Muscle of leg (tissue), 11 donors: ENCODE results near the gene NTF4. TPM values are rescaled to one million over a fixed set of nuclear protein-coding genes. Genes with fewer than 3 reads are reported as not detected.
"Not testable (repeated sequence)": the region's sequence is repeated elsewhere in the genome, so short reads cannot be mapped to it uniquely, and the experiment has no call there.

ENCODE experiments used
- DNase-seq: peaks from one replicate; pipeline ENCODE4 v3.0.0; 2013
- H3K27ac ChIP-seq: one replicate; pipeline ENCODE4 v1.5.1; 2013; ENCODE audit warnings: mild to moderate bottlenecking, low read length, control low read depth
- H3K27me3 ChIP-seq: one replicate; pipeline ENCODE4 v1.6.1; 2013; ENCODE audit warnings: low read length; ENCODE audit not compliant: control insufficient read depth, insufficient read depth
- H3K36me3 ChIP-seq: one replicate; pipeline ENCODE4 v1.6.1; 2013; ENCODE audit warnings: low read length; ENCODE audit not compliant: control insufficient read depth, insufficient read depth
- H3K4me1 ChIP-seq: one replicate; pipeline ENCODE4 v1.6.1; 2013; ENCODE audit warnings: low read length; ENCODE audit not compliant: control insufficient read depth, insufficient read depth
- H3K4me3 ChIP-seq: one replicate; pipeline ENCODE4 v1.5.1; 2013; ENCODE audit warnings: low read length, control low read depth
- H3K9me3 ChIP-seq: replicated peaks from 2 replicates; pipeline ENCODE4 v1.6.1; 2013; ENCODE audit warnings: low read depth, low read length; ENCODE audit not compliant: control insufficient read depth
- WGBS: methylation state at CpG from one replicate; pipeline ENCODE4 v1.1.5; 2013; ENCODE audit warnings: missing lambda C conversion rate; ENCODE audit not compliant: insufficient coverage; 5-methylcytosine and 5-hydroxymethylcytosine counted together
- polyA plus RNA-seq, 8 donors: library from polyadenylated mRNA; unstranded; fragments of 120-200 nt; gene quantifications; one replicate each; pipeline versions ENCODE4 v1.2.1 to v1.2.3, GENCODE V29; 2013; ENCODE audit warnings: inconsistent platforms in 1 of 8, low replicate concordance in 1 of 8; ENCODE audit not compliant: insufficient read length in 8 of 8, insufficient read depth in 1 of 8
- total RNA-seq: library from RNA; stranded (reverse); fragments of 120-200 nt; gene quantifications from one replicate; pipeline ENCODE4 v1.2.4, GENCODE V29; 2013

NTF4 gene
- total and polyA plus RNA-seq, 9 donors: 1.6 to 5.2 (median 3.5) TPM

- Histone ChIP-seq H3K4me3 (peak overlapping the region; percentile 51), H3K27me3 (peaks cover 72% of the 10 kb centered on the region), H3K4me1 (peaks cover 22% of the 10 kb centered on the region)
- not testable (repeated sequence) for H3K27ac ChIP-seq, H3K36me3 ChIP-seq, DNase-seq, H3K9me3 ChIP-seq
- WGBS: 6% methylated on average over 13 of the region's 34 CpGs
Observed at GRCh38 chr19:49056902-49057596, 7.6 kb downstream of the NTF4 start.

- no peak overlapping the region for H3K27ac ChIP-seq
- H3K36me3 ChIP-seq: no peaks in the 10 kb centered on the region
- WGBS: under 1% methylated on average over 53 of the region's 63 CpGs
- peak; percentile 54 for DNase-seq
- H3K4me1 ChIP-seq: peaks cover 22% of the 10 kb centered on the region
- peak overlapping the region; percentile 51 for H3K4me3 ChIP-seq
- H3K9me3 ChIP-seq: no peaks in the 10 kb centered on the region
- peaks cover 68% of the 10 kb centered on the region for H3K27me3 ChIP-seq
Observed at GRCh38 chr19:49056101-49056901, 8.3 kb downstream of the NTF4 start.

- not testable (repeated sequence) for H3K27ac ChIP-seq, H3K36me3 ChIP-seq
- WGBS: 80% methylated on average over 15 of the region's 24 CpGs
Observed at GRCh38 chr19:49050376-49051033, 14.1 kb downstream of the NTF4 start.

GRCh38 chr19:49049834-49050233, 14.8 kb downstream of the NTF4 start:
- no CpG with 5 or more reads among the region's 4 CpGs for whole genome bisulfite sequencing
- H3K4me3 ChIP-seq, H3K27ac ChIP-seq, H3K27me3 ChIP-seq, H3K36me3 ChIP-seq, DNase-seq, H3K4me1 ChIP-seq, H3K9me3 ChIP-seq: not testable (repeated sequence)

More at GRCh38 chr19:49050376-49051033, 14.1 kb downstream of the NTF4 start:
- not testable (repeated sequence) for DNase-seq, H3K9me3 ChIP-seq, H3K4me1 ChIP-seq, H3K4me3 ChIP-seq
- peaks cover 15% of the 10 kb centered on the region for H3K27me3 ChIP-seq

- not testable (repeated sequence) for H3K4me1 ChIP-seq, H3K36me3 ChIP-seq, H3K9me3 ChIP-seq, H3K27ac ChIP-seq, DNase-seq, H3K27me3 ChIP-seq, H3K4me3 ChIP-seq
- 52% methylated on average over 2 of the region's 12 CpGs for WGBS
Observed at GRCh38 chr19:49049011-49049410, 15.6 kb downstream of the NTF4 start, which contains the start of gene CGB8. Gene CGB8, minus strand, starts transcription at chr19:49049111. Its CDS starts 372 bp downstream, at chr19:49048739.

- not testable (repeated sequence) for DNase-seq, H3K27ac ChIP-seq, H3K4me1 ChIP-seq, H3K4me3 ChIP-seq, H3K36me3 ChIP-seq, H3K27me3 ChIP-seq, H3K9me3 ChIP-seq
- WGBS: no CpG with 5 or more reads among the region's 15 CpGs
Observed at GRCh38 chr19:49043548-49043947, 21.1 kb downstream of the NTF4 start, which contains the start of gene CGB5. Gene CGB5, plus strand, starts transcription at chr19:49043848. Its CDS starts 362 bp downstream, at chr19:49044210.

- not testable (repeated sequence) for DNase-seq, H3K4me3 ChIP-seq, H3K27ac ChIP-seq, H3K9me3 ChIP-seq, H3K4me1 ChIP-seq, H3K36me3 ChIP-seq, H3K27me3 ChIP-seq
- WGBS: no CpG with 5 or more reads among the region's 4 CpGs
Observed at GRCh38 chr19:49042666-49043065, 22.0 kb downstream of the NTF4 start.

- DNase-seq: no peak
- no peak overlapping the region for H3K4me3 ChIP-seq
- H3K4me1 ChIP-seq: no peaks in the 10 kb centered on the region
- no peaks in the 10 kb centered on the region for H3K9me3 ChIP-seq
- no peaks in the 10 kb centered on the region for H3K27me3 ChIP-seq
- WGBS: 73% methylated on average over 11 of the region's 17 CpGs
- H3K27ac ChIP-seq: no peak overlapping the region
- H3K36me3 ChIP-seq: no peaks in the 10 kb centered on the region
Observed at GRCh38 chr19:49042177-49042576, 22.4 kb downstream of the NTF4 start.

- H3K27me3 ChIP-seq, H3K4me1 ChIP-seq, H3K4me3 ChIP-seq, H3K9me3 ChIP-seq, DNase-seq, H3K36me3 ChIP-seq, H3K27ac ChIP-seq: not testable (repeated sequence)
- WGBS: no CpG with 5 or more reads among the region's 9 CpGs
Observed at GRCh38 chr19:49039736-49040135, 24.9 kb downstream of the NTF4 start.
